Measurements from ENCODE around the gene OR5H14.
A peak's percentile ranks its signal among the peaks of the same experiment; 100 is the strongest.
"Not testable (repeated sequence)": the region's sequence is repeated elsewhere in the genome, so short reads cannot be mapped to it uniquely, and the experiment has no call there.

The OR5H14 gene

DNA sequence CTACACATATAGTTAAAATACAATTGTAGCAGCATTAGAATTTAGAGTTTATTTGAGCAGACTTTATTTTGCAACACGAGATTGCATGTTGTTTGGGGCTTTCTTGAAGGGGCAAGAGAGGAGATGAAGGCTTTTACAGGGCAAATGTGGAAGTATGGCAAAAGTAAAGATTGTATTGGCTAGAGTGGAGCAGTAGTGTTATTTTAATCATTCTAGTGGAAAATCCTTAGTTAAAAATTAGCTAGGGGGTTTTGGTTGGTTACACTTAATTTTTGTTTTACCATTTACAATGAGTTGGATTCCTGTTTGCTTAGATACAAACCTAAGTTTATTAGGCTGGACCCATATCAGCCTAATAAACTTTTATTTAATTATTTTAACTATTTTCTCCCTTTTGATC is 23.8 kb downstream of the OR5H14 start:
- DNase-seq, result no peak
- TF ChIP-seq POLR2A (IDR thresholded peaks at IDR 0.05; ENCODE audit: low read length) (no peak), GATA1 (IDR thresholded peaks at IDR 0.05; ENCODE audit: low read depth, low read length) (no peak)

- TF ChIP-seq GATA1 (IDR thresholded peaks at IDR 0.05; ENCODE audit: low read depth, low read length) (no peak), POLR2A (IDR thresholded peaks at IDR 0.05; ENCODE audit: low read length) (no peak)
Measured at GRCh38 chr3:98172621-98173020, 25.3 kb downstream of the OR5H14 start.

GRCh38 chr3:98180319-98180890 is 33.1 kb downstream of the OR5H14 start:
- TF ChIP-seq POLR2A (IDR thresholded peaks at IDR 0.05; ENCODE audit: low read length) (no peak), GATA1 (IDR thresholded peaks at IDR 0.05; ENCODE audit: low read depth, low read length) (no peak)

More at GRCh38 chr3:98172621-98173020, 25.3 kb downstream of the OR5H14 start:
- no peak for DNase-seq

GRCh38 chr3:98182196-98182595 is 34.9 kb downstream of the OR5H14 start:
- TF ChIP-seq GATA1 (IDR thresholded peaks at IDR 0.05; ENCODE audit: low read depth, low read length) (no peak), POLR2A (IDR thresholded peaks at IDR 0.05; ENCODE audit: low read length) (no peak)
- no peak for DNase-seq

More at GRCh38 chr3:98180319-98180890, 33.1 kb downstream of the OR5H14 start:
- DNase-seq, result no peak

- TF ChIP-seq POLR2A (IDR thresholded peaks at IDR 0.05; ENCODE audit: low read length), result no peak
- TF ChIP-seq GATA1 (IDR thresholded peaks at IDR 0.05; ENCODE audit: low read depth, low read length), result no peak
- DNase-seq, result peak; percentile 2 to 8
Measured at GRCh38 chr3:98185180-98185579, 37.9 kb downstream of the OR5H14 start.

DNA sequence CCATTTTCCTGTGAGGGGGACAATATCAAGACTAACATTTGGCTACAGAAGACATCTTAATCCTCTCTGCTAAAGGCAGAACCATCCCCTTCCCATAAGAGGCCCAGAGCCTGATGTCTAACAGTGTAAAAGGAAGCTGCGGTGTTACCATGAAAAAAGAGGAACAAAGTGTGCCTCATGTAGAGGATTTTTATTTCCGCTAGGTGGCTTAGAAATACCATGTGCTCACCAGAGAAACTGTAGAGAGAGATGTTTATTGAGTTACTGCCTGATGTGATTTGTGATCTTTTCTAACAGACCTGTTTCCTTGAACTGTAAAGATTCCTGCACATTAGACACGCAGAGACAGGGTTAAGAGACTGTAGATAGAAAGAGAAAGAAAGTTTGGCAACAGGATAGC is 41.3 kb downstream of the OR5H14 start:
- TF ChIP-seq GATA1 (IDR thresholded peaks at IDR 0.05; ENCODE audit: low read depth, low read length) (no peak), POLR2A (IDR thresholded peaks at IDR 0.05; ENCODE audit: low read length) (no peak)
- DNase-seq, result peak in 1 of 2 experiments; percentile 2

- DNase-seq, result not testable (repeated sequence)
Measured at GRCh38 chr3:98190911-98191310, 43.6 kb downstream of the OR5H14 start.

- not testable (repeated sequence) for DNase-seq
Measured at GRCh38 chr3:98196293-98196692, 49.0 kb downstream of the OR5H14 start.

DNA sequence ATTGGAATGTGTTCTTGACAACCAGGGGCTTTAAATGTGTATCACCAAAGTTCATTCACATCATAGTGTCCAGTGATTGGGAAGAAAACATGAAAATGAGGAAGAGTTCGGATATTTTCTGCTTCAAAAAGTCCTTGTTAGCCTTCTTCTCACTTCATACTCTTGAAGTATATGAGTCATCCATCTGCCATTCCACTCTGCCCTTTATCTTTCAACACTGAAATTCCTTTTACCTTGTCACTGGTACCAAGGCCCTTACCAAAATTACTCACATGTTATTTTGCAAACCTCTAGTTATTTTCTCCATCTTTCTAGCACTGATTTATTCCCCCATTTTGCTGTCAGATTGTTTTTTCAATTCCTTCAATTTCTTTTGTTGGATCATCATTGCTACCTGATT is 51.7 kb downstream of the OR5H14 start:
- DNase-seq, result no peak
- TF ChIP-seq GATA1 (IDR thresholded peaks at IDR 0.05; ENCODE audit: low read depth, low read length) (no peak), POLR2A (IDR thresholded peaks at IDR 0.05; ENCODE audit: low read length) (no peak)

Measured in erythroblast (primary cell).